CD14-positive monocyte (primary cell): Measurements from ENCODE around the gene MOB3B. TPM values are rescaled to one million over a fixed set of nuclear protein-coding genes. Genes with fewer than 3 reads are reported as not detected.
"Not testable (repeated sequence)": the region's sequence is repeated elsewhere in the genome, so short reads cannot be mapped to it uniquely, and the experiment has no call there.

ENCODE experiments used
- DNase-seq, 3 donors: peaks; one replicate each; pipeline ENCODE4 v3.0.0-alpha.2; 2011 to 2022
- H2AFZ ChIP-seq: 2 replicates; pipeline ENCODE4 v1.6.0; 2012; ENCODE audit warnings: mild to moderate bottlenecking, low read depth, low read length, inconsistent platforms; ENCODE audit not compliant: insufficient read depth, poor library complexity, severe bottlenecking
- H3K27ac ChIP-seq, 2 donors: 1 replicate in 1 of 2; 2 replicates in 1 of 2; pipeline ENCODE4 v1.5.1; 2012 to 2013; ENCODE audit warnings: low read length in 2 of 2, control low read depth in 1 of 2, inconsistent platforms in 1 of 2, low read depth in 1 of 2, mild to moderate bottlenecking in 1 of 2
- H3K27me3 ChIP-seq, 2 donors: one replicate each; pipeline versions ENCODE4 v1.6.0 to v1.6.1; 2011 to 2013; ENCODE audit warnings: low read length in 2 of 2; ENCODE audit not compliant: control insufficient read depth in 2 of 2, insufficient read depth in 2 of 2
- H3K36me3 ChIP-seq, 2 donors: replicated peaks in 1 of 2; 1 replicate in 1 of 2; 2 replicates in 1 of 2; pipeline versions ENCODE4 v1.5.1 to v1.6.1; 2012 to 2013; ENCODE audit warnings: low read length in 2 of 2, control low read depth in 1 of 2, inconsistent platforms in 1 of 2, mild to moderate bottlenecking in 1 of 2; ENCODE audit not compliant: insufficient read depth in 2 of 2, control insufficient read depth in 1 of 2
- H3K4me1 ChIP-seq, 2 donors: 1 replicate in 1 of 2; 2 replicates in 1 of 2; pipeline versions ENCODE4 v1.5.1 to v1.6.1; 2012 to 2013; ENCODE audit warnings: low read length in 2 of 2, control low read depth in 1 of 2, inconsistent platforms in 1 of 2, mild to moderate bottlenecking in 1 of 2, moderate library complexity in 1 of 2; ENCODE audit not compliant: insufficient read depth in 2 of 2, control insufficient read depth in 1 of 2
- H3K4me2 ChIP-seq: replicated peaks from 2 replicates; pipeline ENCODE3; 2012; ENCODE audit warnings: low read length, moderate library complexity, mild to moderate bottlenecking; ENCODE audit not compliant: poor library complexity, severe bottlenecking; ENCODE audit errors: extremely low read depth
- H3K4me3 ChIP-seq, 3 experiments: fragments of 200-600 bp in 1 of 3; sonication (generic) in 1 of 3; replicated peaks in 1 of 3; 1 replicate in 2 of 3; 2 replicates in 1 of 3; pipeline ENCODE4 v1.5.1; 2011 to 2013; ENCODE audit warnings: low read length in 3 of 3, mild to moderate bottlenecking in 3 of 3, control low read depth in 2 of 3, low read depth in 2 of 3, inconsistent platforms in 1 of 3, moderate library complexity in 1 of 3
- H3K79me2 ChIP-seq: 2 replicates; pipeline ENCODE4 v1.6.0; 2012; ENCODE audit warnings: mild to moderate bottlenecking, control low read depth, inconsistent platforms, low read length, moderate library complexity; ENCODE audit not compliant: insufficient read depth
- H3K9ac ChIP-seq: 2 replicates; pipeline ENCODE4 v1.6.0; 2017; ENCODE audit warnings: low read length, mild to moderate bottlenecking; ENCODE audit not compliant: insufficient read depth, poor library complexity, severe bottlenecking
- H3K9me3 ChIP-seq, 2 donors: replicated peaks in 1 of 2; 1 replicate in 1 of 2; 2 replicates in 1 of 2; pipeline versions ENCODE4 v1.5.1 to v1.6.1; 2012 to 2013; ENCODE audit warnings: low read length in 2 of 2, control low read depth in 1 of 2; ENCODE audit not compliant: control insufficient read depth in 1 of 2, insufficient read depth in 1 of 2
- H4K20me1 ChIP-seq: 2 replicates; pipeline ENCODE4 v1.6.0; 2012; ENCODE audit warnings: mild to moderate bottlenecking, low read length, control low read depth, moderate library complexity; ENCODE audit not compliant: insufficient read depth
- H3K27ac Mint-ChIP-seq, 7 donors: one replicate each; pipeline ENCODE4 v1.8.0; 2020; ENCODE audit warnings: mild to moderate bottlenecking in 7 of 7, mixed read lengths in 7 of 7, moderate library complexity in 6 of 7, inconsistent platforms in 2 of 7
- H3K27me3 Mint-ChIP-seq, 3 donors: one replicate each; pipeline ENCODE4 v1.8.0; 2021 to 2022; ENCODE audit warnings: low read depth in 3 of 3, mild to moderate bottlenecking in 3 of 3, mixed read lengths in 3 of 3, moderate library complexity in 3 of 3, inconsistent platforms in 1 of 3
- H3K36me3 Mint-ChIP-seq, 2 donors: one replicate each; pipeline ENCODE4 v1.8.0; 2020; ENCODE audit warnings: mixed read lengths in 2 of 2, inconsistent platforms in 1 of 2, mild to moderate bottlenecking in 1 of 2
- H3K4me1 Mint-ChIP-seq: one replicate; pipeline ENCODE4 v1.8.0; 2020; ENCODE audit warnings: mild to moderate bottlenecking, mixed read lengths
- H3K4me3 Mint-ChIP-seq, 2 donors: one replicate each; pipeline ENCODE4 v1.8.0; 2020; ENCODE audit warnings: mild to moderate bottlenecking in 2 of 2, mixed read lengths in 2 of 2, moderate library complexity in 1 of 2
- H3K9me3 Mint-ChIP-seq, 7 donors: one replicate each; pipeline ENCODE4 v1.8.0; 2020 to 2022; ENCODE audit warnings: mixed read lengths in 7 of 7, mild to moderate bottlenecking in 6 of 7, moderate library complexity in 6 of 7, inconsistent platforms in 2 of 7
- WGBS: methylation state at CpG from one replicate; pipeline ENCODE4 v1.1.5; 2013; ENCODE audit warnings: missing lambda C conversion rate; ENCODE audit not compliant: insufficient coverage; 5-methylcytosine and 5-hydroxymethylcytosine counted together
- intact Hi-C, 2 donors: fragments of 100-400 bp; cut with micrococcal nuclease; formaldehyde crosslinking; loops; one replicate each; pipeline versions ENCODE4 v1.15.0 to v1.15.1; 2023
- polyA plus RNA-seq, 3 donors: library from polyadenylated mRNA; depleted of rRNA in 1 of 3; unstranded in 2 of 3; stranded (reverse) in 1 of 3; fragments of 300-500 nt in 2 of 3; fragments of >200 nt in 1 of 3; fragmentation: Illumina TruSeq in 2 of 3; gene quantifications; 1 replicate in 2 of 3; 2 replicates in 1 of 3; pipeline ENCODE4 v1.2.3, GENCODE V29; 2012 to 2021
- TF ChIP-seq, protein P1 (sequence below): fragments of 200-600 bp; IDR thresholded peaks from one replicate; pipeline ENCODE4 v1.8.0; 2022; ENCODE audit warnings: antibody characterized with exemption, mild to moderate bottlenecking

The MOB3B gene
- polyA plus RNA-seq, 3 donors, result 1.2 to 2.2 (median 1.4) TPM

DNA sequence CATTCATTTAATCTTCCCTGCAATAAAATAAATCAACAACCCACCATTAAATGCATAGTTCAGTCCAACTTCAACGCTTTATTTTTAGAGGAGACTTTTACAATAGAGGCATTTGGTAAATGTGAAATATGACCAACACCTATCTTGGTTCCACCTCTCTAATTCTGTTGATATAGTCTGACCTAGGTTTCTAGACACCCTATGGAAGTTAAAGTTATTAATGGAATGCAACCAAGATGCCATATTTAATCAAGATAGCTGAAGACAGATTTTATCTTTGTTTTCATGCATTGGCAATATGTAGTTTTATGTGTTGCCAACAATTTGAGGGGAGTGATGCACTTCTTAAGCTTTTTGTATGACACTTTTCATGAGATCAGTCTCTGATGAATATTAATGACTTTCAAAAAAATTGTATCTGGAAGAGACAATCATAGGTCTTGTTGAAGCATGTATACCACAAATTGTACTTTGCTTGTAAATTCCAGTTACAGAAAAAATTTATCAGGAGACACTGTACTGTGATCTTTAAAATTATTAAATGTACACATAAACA, 107.3 kb downstream of the MOB3B start:
- no peak overlapping the region for H3K27ac ChIP-seq
- no peak overlapping the region for H2AFZ ChIP-seq
- H3K4me2 ChIP-seq, result no peak overlapping the region
- H3K9ac ChIP-seq, result no peak overlapping the region
- no peak overlapping the region for H3K4me3 ChIP-seq
- H3K36me3 Mint-ChIP-seq, result peaks cover 0 to 3% of the 10 kb centered on the region in 2 donors
- TF ChIP-seq, protein P1, sequence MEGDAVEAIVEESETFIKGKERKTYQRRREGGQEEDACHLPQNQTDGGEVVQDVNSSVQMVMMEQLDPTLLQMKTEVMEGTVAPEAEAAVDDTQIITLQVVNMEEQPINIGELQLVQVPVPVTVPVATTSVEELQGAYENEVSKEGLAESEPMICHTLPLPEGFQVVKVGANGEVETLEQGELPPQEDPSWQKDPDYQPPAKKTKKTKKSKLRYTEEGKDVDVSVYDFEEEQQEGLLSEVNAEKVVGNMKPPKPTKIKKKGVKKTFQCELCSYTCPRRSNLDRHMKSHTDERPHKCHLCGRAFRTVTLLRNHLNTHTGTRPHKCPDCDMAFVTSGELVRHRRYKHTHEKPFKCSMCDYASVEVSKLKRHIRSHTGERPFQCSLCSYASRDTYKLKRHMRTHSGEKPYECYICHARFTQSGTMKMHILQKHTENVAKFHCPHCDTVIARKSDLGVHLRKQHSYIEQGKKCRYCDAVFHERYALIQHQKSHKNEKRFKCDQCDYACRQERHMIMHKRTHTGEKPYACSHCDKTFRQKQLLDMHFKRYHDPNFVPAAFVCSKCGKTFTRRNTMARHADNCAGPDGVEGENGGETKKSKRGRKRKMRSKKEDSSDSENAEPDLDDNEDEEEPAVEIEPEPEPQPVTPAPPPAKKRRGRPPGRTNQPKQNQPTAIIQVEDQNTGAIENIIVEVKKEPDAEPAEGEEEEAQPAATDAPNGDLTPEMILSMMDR, result no peak
- no peak overlapping the region for H3K27ac Mint-ChIP-seq
- H3K9me3 ChIP-seq, result no peaks in the 10 kb centered on the region
- intact Hi-C loops, result no loop called here
- H4K20me1 ChIP-seq, result no peaks in the 10 kb centered on the region
- no peaks in the 10 kb centered on the region for H3K27me3 ChIP-seq
- WGBS, result no CpG with 5 or more reads among the region's 1 CpG
- H3K9me3 Mint-ChIP-seq, result peaks cover 0 to 10% (median 2%) of the 10 kb centered on the region in 7 donors
- peaks cover 0 to 2% (median 0%) of the 10 kb centered on the region in 3 donors for H3K27me3 Mint-ChIP-seq
- no peak for DNase-seq
- H3K4me1 Mint-ChIP-seq, result no peaks in the 10 kb centered on the region
- no peaks in the 10 kb centered on the region for H3K36me3 ChIP-seq
- no peaks in the 10 kb centered on the region for H3K79me2 ChIP-seq
- no peak overlapping the region for H3K4me3 Mint-ChIP-seq
- no peaks in the 10 kb centered on the region for H3K4me1 ChIP-seq

DNA sequence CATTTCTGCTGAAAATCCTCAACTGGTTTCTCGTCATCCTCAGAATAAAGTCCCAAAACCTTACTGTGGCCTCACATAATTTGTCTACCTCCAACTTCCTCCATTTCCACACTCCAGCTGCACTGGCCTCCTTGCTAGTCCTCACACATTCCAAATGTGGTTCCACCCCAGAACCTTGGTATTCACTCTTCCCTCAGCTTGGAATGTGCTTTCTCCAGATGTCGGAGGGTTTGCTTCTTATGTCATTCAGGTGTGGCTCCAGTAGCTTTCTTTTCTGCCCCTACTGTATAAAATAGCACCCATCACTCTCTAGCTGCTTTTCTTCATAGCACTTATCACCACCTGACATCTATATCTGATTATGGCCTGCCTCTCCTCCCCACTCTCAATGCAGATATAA, 108.0 kb downstream of the MOB3B start:
- no peaks in the 10 kb centered on the region for H3K9me3 ChIP-seq
- H3K27me3 ChIP-seq, result no peaks in the 10 kb centered on the region
- no peaks in the 10 kb centered on the region for H3K79me2 ChIP-seq
- H3K4me3 Mint-ChIP-seq, result no peak overlapping the region
- H4K20me1 ChIP-seq, result no peaks in the 10 kb centered on the region
- 85% methylated on average over 1 of the region's 2 CpGs for WGBS
- no peak overlapping the region for H3K4me3 ChIP-seq
- H3K9me3 Mint-ChIP-seq, result peaks cover 0 to 12% (median 2%) of the 10 kb centered on the region in 7 donors
- H3K9ac ChIP-seq, result no peak overlapping the region
- intact Hi-C loops, result no loop called here
- no peaks in the 10 kb centered on the region for H3K4me1 ChIP-seq
- H3K27ac ChIP-seq, result no peak overlapping the region
- no peak overlapping the region for H3K4me2 ChIP-seq
- H3K27me3 Mint-ChIP-seq, result peaks cover 0 to 2% (median 0%) of the 10 kb centered on the region in 3 donors
- no peak for DNase-seq
- no peaks in the 10 kb centered on the region for H3K36me3 ChIP-seq
- TF ChIP-seq, protein P1, result no peak
- H3K4me1 Mint-ChIP-seq, result no peaks in the 10 kb centered on the region
- H2AFZ ChIP-seq, result no peak overlapping the region
- peaks cover 0 to 3% of the 10 kb centered on the region in 2 donors for H3K36me3 Mint-ChIP-seq
- H3K27ac Mint-ChIP-seq, result no peak overlapping the region

DNA sequence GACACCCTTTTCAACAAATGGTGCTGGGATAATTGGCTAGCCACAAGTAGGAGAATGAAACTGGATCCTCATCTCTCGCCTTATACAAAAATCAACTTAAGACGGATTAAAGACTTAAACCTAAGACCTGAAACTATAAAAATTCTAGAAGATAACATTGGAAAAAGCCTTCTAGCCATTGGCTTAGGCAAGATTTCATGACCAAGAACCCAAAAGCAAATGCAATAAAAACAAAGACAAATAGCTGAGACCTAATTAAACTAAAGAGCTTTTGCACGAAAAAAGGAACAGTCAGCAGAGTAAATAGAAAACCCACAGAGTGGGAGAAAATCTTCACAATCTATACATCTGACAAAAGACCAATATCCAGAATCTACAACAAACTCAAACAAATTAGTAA, 110.1 kb downstream of the MOB3B start:
- H3K9me3 Mint-ChIP-seq, result peaks cover 0 to 12% (median 2%) of the 10 kb centered on the region in 7 donors
- H3K27ac ChIP-seq, intact Hi-C loops, H3K36me3 ChIP-seq, H3K4me1 Mint-ChIP-seq, H3K9me3 ChIP-seq, H3K4me1 ChIP-seq, H2AFZ ChIP-seq, H3K79me2 ChIP-seq, H3K27me3 ChIP-seq, H3K27me3 Mint-ChIP-seq, H3K36me3 Mint-ChIP-seq, H3K9ac ChIP-seq, H4K20me1 ChIP-seq, H3K4me2 ChIP-seq, H3K4me3 Mint-ChIP-seq, DNase-seq, H3K27ac Mint-ChIP-seq, H3K4me3 ChIP-seq: not testable (repeated sequence)
- WGBS, result no CpG with 5 or more reads among the region's 3 CpGs
